ENCODE results near the gene LDLRAD1.
"Not testable (repeated sequence)": the region's sequence is repeated elsewhere in the genome, so short reads cannot be mapped to it uniquely, and the experiment has no call there.

The LDLRAD1 gene

GRCh38 chr1:54045496-54045895, 27.5 kb upstream of the LDLRAD1 start:
- H3K27me3 ChIP-seq (ENCODE audit: insufficient read depth, low read length): no peaks in the 10 kb centered on the region
- no peaks in the 10 kb centered on the region for H3K4me1 ChIP-seq (ENCODE audit: insufficient read depth, low read length)
- H3K36me3 ChIP-seq (ENCODE audit: insufficient read depth, low read depth, low read length): peaks cover 28% of the 10 kb centered on the region
- no peaks in the 10 kb centered on the region for H3K9me3 ChIP-seq (ENCODE audit: insufficient read depth, low read depth, low read length)
- H3K9ac ChIP-seq (ENCODE audit: low read depth, low read length): no peak overlapping the region
- no peak overlapping the region for H3K4me3 ChIP-seq (ENCODE audit: low read length)
- H3K27ac ChIP-seq (ENCODE audit: low read length): no peak overlapping the region

DNA sequence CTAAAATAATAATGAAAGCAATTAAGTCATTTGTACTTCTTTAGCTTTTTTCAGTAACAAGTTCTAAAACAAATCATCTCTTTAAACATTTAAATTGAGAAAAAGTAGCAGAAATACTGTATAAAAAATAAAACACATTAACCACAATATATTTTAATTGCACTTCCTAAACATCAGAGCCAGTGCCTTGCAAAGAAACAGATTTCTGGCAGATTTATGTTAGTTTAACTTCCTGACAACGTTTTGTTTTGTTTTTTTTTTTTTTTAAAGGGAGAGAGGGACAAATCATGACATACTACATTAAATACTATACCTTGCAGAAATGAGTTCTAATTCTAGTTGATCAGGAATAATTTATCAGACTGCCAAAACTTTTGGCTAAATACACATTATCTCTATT, 23.8 kb upstream of the LDLRAD1 start:
- Histone ChIP-seq H3K9ac (ENCODE audit: low read depth, low read length) (no peak overlapping the region), H3K4me1 (ENCODE audit: insufficient read depth, low read length) (no peaks in the 10 kb centered on the region), H3K27me3 (ENCODE audit: insufficient read depth, low read length) (no peaks in the 10 kb centered on the region), H3K4me3 (ENCODE audit: low read length) (no peak overlapping the region), H3K27ac (ENCODE audit: low read length) (no peak overlapping the region), H3K9me3 (ENCODE audit: insufficient read depth, low read depth, low read length) (no peaks in the 10 kb centered on the region), H3K36me3 (ENCODE audit: insufficient read depth, low read depth, low read length) (peaks cover 57% of the 10 kb centered on the region)

DNA sequence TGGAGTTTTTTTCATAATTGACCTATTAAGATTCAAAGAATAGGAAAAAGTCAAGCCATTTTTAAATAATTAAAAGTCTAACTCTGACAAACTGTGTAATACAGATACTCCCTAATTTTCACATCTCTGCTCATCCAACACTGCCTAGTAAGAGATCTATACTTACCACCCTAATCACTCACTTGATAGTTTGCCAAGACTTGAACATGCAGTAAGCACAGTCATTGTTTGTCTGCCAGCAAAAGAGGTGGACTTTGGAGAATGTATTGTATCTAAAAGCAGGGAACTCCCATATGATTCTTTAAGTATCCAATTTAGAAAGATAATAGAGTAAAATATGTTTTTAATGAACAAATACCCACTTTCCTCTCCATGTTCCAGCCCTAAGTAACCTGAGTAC, 19.5 kb upstream of the LDLRAD1 start:
- Histone ChIP-seq H3K27me3 (ENCODE audit: insufficient read depth, low read length) (no peaks in the 10 kb centered on the region), H3K4me3 (ENCODE audit: low read length) (no peak overlapping the region), H3K9ac (ENCODE audit: low read depth, low read length) (no peak overlapping the region), H3K4me1 (ENCODE audit: insufficient read depth, low read length) (no peaks in the 10 kb centered on the region), H3K27ac (ENCODE audit: low read length) (no peak overlapping the region), H3K9me3 (ENCODE audit: insufficient read depth, low read depth, low read length) (no peaks in the 10 kb centered on the region), H3K36me3 (ENCODE audit: insufficient read depth, low read depth, low read length) (peaks cover 82% of the 10 kb centered on the region)

DNA sequence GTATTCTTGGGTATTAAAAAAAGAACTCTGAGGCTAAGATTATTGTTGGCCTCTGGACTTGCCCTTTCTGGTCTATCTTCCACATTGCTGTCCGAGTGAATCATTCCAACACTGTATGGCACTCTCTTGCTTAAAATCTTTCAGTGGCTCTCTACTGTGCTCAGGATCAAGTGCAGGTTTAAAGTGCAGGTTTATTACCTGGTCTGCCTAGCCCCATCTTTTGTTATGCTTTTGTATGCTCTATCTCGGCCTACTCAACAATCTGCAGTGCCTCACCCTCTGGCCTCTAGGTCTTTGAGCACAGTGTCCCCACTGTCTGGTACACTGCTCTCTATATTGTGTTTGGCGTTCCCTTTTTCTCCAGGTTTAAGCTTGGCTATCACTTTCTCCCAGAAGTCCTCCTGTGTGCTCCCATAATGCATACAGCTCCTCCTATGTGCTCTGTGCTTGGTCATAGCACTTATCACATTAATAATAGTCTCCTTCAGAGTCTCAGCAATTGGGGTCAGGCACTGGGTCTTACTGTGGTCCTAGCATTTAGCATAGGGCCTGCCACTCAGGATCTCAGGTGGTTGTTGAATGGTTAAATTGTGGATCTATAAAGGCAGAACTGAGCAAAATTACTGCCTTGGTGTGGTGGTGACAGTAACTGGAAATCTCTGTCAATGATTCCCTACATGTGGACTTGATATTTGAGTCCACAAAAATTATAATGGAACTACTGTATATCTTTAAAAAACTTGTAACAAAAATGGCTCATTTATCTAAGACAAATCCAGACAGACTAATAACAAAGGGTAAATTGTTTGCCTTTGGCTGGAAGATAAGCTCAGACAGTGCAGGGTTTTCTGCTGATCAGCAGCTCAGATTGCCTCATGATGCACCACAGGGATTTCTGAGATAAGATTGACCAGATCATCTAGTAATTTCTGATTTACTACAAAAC, 10.6 kb upstream of the LDLRAD1 start:
- H3K4me3 ChIP-seq (ENCODE audit: low read length): no peak overlapping the region
- no peak overlapping the region for H3K9ac ChIP-seq (ENCODE audit: low read depth, low read length)
- H3K9me3 ChIP-seq (ENCODE audit: insufficient read depth, low read depth, low read length): no peaks in the 10 kb centered on the region
- peaks cover 30% of the 10 kb centered on the region for H3K36me3 ChIP-seq (ENCODE audit: insufficient read depth, low read depth, low read length)
- no peaks in the 10 kb centered on the region for H3K4me1 ChIP-seq (ENCODE audit: insufficient read depth, low read length)
- no peaks in the 10 kb centered on the region for H3K27me3 ChIP-seq (ENCODE audit: insufficient read depth, low read length)
- H3K27ac ChIP-seq (ENCODE audit: low read length): no peak overlapping the region

DNA sequence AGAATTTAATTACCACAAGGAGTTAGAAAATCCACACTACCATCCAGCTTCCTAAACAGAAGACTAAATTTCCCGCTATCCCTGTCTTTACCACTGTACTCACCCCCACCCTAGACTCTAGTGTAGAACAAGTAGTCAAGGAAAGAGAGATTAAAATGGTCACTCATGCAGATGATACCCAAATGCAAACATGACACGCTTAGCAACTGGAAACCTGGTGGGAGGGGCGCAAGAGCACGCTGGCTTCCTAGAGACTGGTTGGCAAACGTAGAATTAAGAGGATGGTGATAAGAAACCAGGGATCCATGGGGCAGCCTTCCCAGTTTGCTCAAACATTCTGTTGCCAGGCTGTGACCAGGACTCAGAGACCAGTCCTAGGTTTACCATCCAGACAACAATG, 9.9 kb upstream of the LDLRAD1 start:
- Histone ChIP-seq H3K27me3 (ENCODE audit: insufficient read depth, low read length) (no peaks in the 10 kb centered on the region), H3K4me1 (ENCODE audit: insufficient read depth, low read length) (no peaks in the 10 kb centered on the region), H3K4me3 (ENCODE audit: low read length) (no peak overlapping the region), H3K27ac (ENCODE audit: low read length) (no peak overlapping the region), H3K9ac (ENCODE audit: low read depth, low read length) (no peak overlapping the region), H3K9me3 (ENCODE audit: insufficient read depth, low read depth, low read length) (no peaks in the 10 kb centered on the region), H3K36me3 (ENCODE audit: insufficient read depth, low read depth, low read length) (peaks cover 30% of the 10 kb centered on the region)

DNA sequence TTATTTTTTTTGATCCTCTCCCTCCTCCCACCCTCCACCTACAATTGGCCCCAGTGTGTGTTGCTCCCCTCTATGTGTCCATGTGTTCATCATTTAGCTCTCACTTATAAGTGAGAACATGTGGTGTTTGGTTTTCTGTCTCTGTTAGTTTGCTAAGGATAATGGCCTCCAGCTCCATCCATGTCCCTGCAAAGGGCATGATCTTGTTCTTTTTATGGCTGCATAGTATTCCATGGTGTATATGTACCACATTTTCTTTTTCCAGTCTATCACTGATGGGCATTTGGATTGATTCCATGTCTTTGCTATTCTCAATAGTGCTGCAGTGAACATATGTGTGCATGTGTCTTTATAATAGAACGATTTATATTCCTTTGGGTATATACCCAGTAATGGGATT, 6.8 kb upstream of the LDLRAD1 start:
- H3K36me3 ChIP-seq (ENCODE audit: insufficient read depth, low read depth, low read length); H3K27ac ChIP-seq (ENCODE audit: low read length); H3K9me3 ChIP-seq (ENCODE audit: insufficient read depth, low read depth, low read length); H3K4me3 ChIP-seq (ENCODE audit: low read length); H3K9ac ChIP-seq (ENCODE audit: low read depth, low read length); H3K27me3 ChIP-seq (ENCODE audit: insufficient read depth, low read length); H3K4me1 ChIP-seq (ENCODE audit: insufficient read depth, low read length): not testable (repeated sequence)

DNA sequence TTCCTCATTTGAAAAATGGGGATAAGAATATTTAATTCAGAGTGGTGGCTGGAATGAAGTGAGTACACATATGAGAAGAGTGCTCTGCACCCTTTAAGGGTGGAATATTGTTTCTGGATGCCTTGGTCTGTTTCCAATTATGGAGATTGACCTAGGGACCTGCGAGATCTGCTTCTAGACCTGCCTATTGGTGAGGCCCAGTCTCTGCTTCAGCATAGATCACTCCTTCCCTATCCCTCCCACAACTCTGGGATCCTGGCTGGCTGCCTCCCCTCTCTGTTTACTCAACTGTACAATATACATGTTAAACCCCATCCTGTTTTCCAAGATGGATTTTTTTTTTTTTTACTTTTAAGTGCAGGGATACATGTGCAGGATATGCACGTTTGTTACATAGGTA, 6.4 kb upstream of the LDLRAD1 start:
- Histone ChIP-seq H3K4me3 (ENCODE audit: low read length) (no peak overlapping the region), H3K27ac (ENCODE audit: low read length) (no peak overlapping the region), H3K9ac (ENCODE audit: low read depth, low read length) (no peak overlapping the region), H3K4me1 (ENCODE audit: insufficient read depth, low read length) (no peaks in the 10 kb centered on the region), H3K9me3 (ENCODE audit: insufficient read depth, low read depth, low read length) (no peaks in the 10 kb centered on the region), H3K36me3 (ENCODE audit: insufficient read depth, low read depth, low read length) (no peaks in the 10 kb centered on the region), H3K27me3 (ENCODE audit: insufficient read depth, low read length) (no peaks in the 10 kb centered on the region)

GRCh38 chr1:54019562-54020176, 1.7 kb upstream of the LDLRAD1 start:
- H3K36me3 ChIP-seq (ENCODE audit: insufficient read depth, low read depth, low read length); H3K9me3 ChIP-seq (ENCODE audit: insufficient read depth, low read depth, low read length); H3K4me3 ChIP-seq (ENCODE audit: low read length); H3K9ac ChIP-seq (ENCODE audit: low read depth, low read length); H3K4me1 ChIP-seq (ENCODE audit: insufficient read depth, low read length); H3K27me3 ChIP-seq (ENCODE audit: insufficient read depth, low read length); H3K27ac ChIP-seq (ENCODE audit: low read length): not testable (repeated sequence)

GRCh38 chr1:54018635-54019034, 649 bp upstream of the LDLRAD1 start:
- Histone ChIP-seq H3K4me3 (ENCODE audit: low read length) (no peak overlapping the region), H3K9ac (ENCODE audit: low read depth, low read length) (no peak overlapping the region; the same call in 1 of the 2 replicates), H3K9me3 (ENCODE audit: insufficient read depth, low read depth, low read length) (no peaks in the 10 kb centered on the region), H3K4me1 (ENCODE audit: insufficient read depth, low read length) (no peaks in the 10 kb centered on the region), H3K27me3 (ENCODE audit: insufficient read depth, low read length) (no peaks in the 10 kb centered on the region), H3K36me3 (ENCODE audit: insufficient read depth, low read depth, low read length) (no peaks in the 10 kb centered on the region), H3K27ac (ENCODE audit: low read length) (no peak overlapping the region)

DNA sequence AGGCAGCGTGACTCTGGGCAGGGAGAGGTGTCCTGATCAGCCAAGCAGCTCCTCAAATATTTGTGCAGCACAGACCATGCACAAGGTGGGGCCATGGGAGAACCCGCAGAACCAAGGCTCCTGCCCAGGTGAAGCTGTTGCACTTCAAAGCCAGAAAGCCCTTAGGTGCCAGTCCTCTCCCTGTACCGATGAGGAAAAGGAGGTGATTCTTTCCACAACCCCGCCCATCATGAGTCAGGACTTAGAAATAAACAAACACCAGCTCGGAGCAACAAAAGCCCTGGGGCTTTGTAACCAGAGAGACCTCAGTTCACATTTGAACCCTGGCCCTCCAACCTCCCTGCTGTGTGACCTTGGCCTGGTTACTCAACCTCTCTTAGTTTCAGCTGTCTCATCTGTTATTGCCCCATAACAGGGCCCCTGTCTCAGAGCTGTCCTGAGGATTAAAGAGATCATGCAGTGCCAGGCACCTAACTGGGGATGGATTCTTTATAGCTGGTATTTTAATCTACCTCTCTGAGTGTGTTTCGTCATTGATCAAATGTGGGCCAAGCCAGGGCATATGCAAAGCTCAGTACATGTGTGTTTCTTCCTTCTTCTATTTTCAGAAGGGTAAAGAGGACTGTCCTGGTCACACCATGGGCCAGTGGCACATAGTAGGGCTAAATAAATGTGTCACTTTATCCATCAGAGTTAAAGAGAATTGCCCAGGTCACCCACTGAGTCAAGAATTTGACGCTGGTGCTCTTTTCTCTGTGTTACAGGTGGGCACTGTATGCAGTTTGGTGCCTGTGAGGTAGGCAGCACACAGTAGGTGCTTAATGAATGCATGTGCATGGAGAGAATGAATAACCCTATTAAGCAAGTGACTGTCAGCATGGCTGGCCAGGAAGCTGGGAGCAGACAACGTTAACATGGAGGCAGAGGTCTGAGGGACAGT, 1.4 kb downstream of the LDLRAD1 start:
- Histone ChIP-seq H3K9ac (ENCODE audit: low read depth, low read length) (no peak overlapping the region), H3K4me3 (ENCODE audit: low read length) (no peak overlapping the region), H3K27ac (ENCODE audit: low read length) (no peak overlapping the region), H3K36me3 (ENCODE audit: insufficient read depth, low read depth, low read length) (no peaks in the 10 kb centered on the region), H3K9me3 (ENCODE audit: insufficient read depth, low read depth, low read length) (no peaks in the 10 kb centered on the region), H3K27me3 (ENCODE audit: insufficient read depth, low read length) (no peaks in the 10 kb centered on the region), H3K4me1 (ENCODE audit: insufficient read depth, low read length) (no peaks in the 10 kb centered on the region)

- Histone ChIP-seq H3K27me3 (ENCODE audit: insufficient read depth, low read length) (no peaks in the 10 kb centered on the region), H3K9me3 (ENCODE audit: insufficient read depth, low read depth, low read length) (no peaks in the 10 kb centered on the region), H3K27ac (ENCODE audit: low read length) (no peak overlapping the region), H3K36me3 (ENCODE audit: insufficient read depth, low read depth, low read length) (no peaks in the 10 kb centered on the region), H3K4me3 (ENCODE audit: low read length) (no peak overlapping the region), H3K9ac (ENCODE audit: low read depth, low read length) (no peak overlapping the region), H3K4me1 (ENCODE audit: insufficient read depth, low read length) (no peaks in the 10 kb centered on the region)
Measured at GRCh38 chr1:54014009-54014629, 3.9 kb downstream of the LDLRAD1 start.
